Measurements from ENCODE around the gene ADCY1.

Gene ADCY1

DNA sequence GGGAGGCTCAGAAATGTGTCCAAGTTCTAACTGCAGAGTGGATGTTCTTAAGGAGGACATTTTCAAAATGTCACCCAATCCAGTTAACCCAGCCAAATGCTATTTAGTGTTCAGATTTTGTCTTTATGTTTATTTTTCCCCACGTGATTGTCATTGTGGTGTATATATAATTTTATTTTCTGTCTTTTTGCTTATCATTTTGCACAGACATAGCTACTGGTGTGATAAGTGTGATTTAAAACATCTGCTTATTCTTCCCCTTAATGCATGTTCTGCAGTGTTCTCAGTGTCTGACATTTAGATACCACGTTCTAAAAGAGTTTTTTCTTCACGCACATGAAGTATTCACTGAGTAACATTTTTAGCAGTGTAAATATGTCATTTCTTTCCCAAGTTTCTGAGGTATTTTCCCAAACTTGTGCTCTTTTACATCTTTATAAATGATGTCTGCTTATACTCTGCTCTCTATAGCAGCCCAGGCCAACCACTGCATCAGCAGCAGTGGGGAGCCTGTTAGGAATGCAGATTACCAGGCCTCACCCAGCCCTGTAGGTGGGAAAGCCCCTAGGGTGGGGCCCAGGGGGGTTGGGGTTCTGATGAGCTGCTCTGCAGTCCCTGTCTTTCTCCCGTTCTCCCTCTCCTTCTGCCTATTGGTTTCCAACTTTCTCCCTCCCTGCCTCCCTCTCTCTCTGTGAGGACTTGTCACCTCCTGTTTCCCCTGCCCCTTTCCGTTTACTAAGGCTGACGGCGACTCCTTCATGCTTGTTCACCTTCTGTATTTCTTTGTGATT is 20.8 kb downstream of the ADCY1 start:
- DNase-seq (ENCODE audit: low read depth), result no peak

DNA sequence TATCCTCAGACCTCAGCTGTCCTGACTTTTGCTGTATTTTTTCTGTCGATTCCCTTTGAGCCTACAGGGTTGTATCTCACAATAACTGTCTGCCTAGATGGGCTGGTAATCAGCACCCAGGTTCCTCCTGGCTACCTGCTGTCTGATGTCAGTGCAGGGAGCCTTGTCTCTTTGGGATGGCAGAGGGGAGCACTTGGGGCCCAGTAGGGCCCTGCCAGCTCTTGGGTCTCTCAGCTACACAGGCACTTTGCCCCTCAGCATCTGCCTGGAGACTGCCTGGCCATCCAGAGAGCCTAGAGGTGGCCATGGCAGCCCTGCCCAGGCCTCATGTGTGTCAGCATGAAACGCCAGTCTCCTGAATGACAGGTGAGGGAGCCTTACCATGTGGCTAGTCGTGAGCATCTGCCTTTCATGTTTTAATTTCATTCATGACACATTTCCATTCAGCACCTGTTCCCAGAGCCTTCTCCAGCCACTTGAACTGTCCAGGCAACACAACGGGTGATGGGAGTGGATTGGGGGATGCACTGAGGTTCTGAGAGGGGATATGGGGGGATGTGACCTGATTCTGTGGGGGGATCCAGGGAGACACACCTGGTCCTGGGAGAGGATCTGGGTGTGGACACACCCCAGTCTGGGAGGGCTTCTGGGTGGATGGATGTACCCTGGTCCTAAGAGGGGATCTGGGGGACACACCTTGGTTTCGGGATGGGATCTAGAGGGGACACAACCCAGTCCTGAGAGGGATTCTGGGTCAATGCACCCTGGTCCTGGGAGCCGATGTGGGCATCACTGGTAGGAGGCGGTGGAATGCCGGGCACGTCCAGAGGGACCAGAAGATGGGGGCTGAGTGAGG is 21.9 kb downstream of the ADCY1 start:
- DNase-seq (ENCODE audit: low read depth), result no peak

DNA sequence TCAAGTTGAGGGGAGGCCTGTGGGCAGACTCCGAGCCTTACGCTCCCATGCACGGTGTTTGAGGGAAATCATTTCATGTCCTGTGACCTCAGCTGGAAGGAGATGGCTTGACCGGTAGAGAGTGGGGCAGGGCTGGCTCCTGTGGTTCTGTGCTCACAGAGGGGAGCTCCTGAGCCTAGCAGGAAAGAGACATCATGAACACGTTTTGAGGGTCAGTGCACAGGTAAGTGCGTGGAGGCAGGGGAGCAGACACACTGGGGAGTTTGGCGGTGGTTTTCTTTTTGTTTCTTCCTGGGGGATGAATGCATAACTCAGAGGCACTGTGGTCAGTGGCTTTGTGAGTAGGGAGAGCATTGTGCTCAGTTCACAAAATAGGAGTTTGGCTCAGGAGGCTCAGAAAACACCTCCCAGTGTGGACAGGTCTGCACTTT is 22.5 kb downstream of the ADCY1 start:
- DNase-seq (ENCODE audit: low read depth), result no peak

DNA sequence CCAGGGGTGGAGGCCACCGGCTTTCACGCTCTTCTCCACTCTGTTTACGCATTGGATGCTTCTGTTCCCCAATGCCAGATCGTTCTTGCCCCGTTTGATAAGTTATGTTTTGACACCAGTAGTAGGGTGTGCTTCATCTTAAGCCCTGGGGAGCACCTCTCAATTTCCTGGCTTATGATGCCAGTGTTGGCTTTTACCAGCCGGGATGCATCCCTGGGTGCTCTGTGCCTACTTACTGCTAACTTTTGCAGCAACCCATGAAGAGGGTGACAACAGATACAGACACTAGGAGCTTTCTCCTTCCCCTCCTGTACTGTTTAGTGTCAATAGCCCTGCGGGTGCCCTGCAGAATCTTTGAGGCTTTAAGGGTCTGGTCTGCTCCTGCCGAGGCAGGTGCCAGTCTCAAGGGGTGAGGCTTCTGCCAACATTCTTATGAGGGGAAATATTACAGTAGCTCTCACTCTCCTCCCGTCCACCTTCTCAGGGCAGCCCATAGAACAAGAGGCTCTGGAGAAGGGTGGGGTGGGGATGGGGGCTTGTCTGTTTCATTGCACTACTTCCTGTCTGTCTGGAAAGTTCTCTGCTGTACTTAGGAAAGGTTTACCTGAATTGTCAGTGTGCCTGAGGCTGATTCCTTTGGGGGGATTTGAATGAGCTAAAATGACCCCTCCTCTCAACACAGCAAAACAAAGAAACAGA is 23.3 kb downstream of the ADCY1 start:
- DNase-seq (ENCODE audit: low read depth), result no peak

DNA sequence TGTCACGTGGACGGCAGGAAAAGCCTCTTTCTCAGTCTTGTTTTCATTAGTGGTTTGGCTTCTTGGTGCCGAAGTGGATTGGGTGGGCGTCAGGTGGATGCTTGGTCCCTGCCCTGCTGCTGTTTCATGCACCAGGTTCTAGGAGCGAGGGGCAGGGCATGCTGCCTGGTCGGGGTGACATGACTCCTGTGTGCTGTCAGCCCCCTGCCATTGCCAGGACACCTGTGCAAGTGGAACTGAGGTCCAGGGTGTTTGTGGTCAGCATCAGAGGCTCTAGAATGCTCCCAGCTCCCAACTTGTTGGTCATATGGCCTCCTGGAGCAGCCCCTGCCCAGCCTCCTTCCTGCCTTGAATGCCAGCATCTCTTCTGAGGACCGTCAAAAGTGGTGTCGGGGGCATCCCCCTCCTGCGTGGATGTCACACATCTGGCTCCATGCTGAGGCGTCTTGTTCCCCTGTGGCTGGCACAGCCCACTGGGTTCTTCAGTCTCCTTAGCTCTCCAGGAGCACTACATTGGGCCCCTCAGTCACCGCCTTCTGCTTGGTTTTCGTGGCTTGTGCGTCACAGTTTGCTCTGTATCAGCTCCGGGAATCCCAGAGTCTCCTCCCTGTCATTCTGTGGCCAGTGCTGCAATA is 24.8 kb downstream of the ADCY1 start:
- DNase-seq (ENCODE audit: low read depth), result no peak

DNA sequence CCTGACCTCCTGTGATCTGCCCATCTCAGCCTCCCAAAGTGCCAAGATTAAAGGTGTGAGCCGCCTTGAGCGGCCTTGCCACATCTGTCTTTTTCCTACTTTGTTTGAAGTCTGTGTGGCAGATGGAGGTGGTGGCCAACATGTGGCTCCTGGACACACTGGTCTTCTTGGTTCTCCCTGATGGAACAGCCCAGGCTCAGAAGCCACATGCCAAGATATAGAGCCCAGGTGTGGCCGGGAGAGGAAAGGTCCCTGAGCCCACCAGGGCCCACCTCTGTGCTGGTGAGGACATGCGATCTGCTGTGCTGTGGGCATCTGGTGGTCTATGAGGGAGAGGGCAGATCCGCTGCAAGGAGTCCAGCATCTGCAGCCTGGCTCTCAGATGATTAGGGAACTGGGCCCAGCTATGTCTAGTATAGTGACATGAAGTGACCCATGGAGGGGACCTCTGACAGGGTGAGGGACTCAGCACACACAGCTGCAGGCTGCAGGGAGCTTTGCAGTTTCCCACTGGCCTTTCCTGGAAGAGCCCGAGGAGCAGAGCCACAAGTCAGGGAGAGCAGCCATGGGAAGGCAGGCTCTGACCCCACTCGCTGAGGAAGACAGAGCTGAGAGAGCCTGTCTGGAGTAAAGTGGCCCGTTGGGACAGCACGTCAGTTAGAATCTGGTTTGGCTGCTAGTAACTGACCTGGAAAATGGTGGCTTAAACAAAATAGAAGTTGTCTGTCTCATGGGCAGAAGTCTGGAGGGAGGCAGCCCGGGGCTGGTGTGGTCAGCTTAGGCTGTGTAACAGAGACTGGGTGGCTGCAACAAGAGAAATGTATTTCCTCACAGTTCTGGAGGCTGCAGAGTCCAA is 25.9 kb downstream of the ADCY1 start:
- no peak for DNase-seq (ENCODE audit: low read depth)

DNA sequence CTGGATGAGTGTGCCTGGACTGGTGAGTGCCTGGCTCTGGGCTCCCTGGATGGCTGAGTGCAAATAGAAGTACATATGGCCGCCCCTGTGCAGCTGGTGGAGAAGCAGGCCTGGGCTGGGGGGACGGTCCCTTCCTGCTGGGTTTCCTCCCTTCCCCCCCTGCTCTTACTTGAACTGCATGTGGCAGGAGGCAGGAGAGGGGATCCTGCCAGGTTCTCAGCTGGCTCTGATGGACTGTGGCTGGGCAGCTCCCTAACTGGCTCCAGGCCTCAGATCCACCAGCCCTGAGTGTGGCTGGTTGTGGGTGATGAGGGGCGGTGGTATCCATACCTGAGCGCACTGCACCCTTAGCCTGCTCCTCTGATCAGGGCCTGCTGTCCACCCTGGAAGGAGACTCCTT is 26.9 kb downstream of the ADCY1 start:
- no peak for DNase-seq (ENCODE audit: low read depth)

DNA sequence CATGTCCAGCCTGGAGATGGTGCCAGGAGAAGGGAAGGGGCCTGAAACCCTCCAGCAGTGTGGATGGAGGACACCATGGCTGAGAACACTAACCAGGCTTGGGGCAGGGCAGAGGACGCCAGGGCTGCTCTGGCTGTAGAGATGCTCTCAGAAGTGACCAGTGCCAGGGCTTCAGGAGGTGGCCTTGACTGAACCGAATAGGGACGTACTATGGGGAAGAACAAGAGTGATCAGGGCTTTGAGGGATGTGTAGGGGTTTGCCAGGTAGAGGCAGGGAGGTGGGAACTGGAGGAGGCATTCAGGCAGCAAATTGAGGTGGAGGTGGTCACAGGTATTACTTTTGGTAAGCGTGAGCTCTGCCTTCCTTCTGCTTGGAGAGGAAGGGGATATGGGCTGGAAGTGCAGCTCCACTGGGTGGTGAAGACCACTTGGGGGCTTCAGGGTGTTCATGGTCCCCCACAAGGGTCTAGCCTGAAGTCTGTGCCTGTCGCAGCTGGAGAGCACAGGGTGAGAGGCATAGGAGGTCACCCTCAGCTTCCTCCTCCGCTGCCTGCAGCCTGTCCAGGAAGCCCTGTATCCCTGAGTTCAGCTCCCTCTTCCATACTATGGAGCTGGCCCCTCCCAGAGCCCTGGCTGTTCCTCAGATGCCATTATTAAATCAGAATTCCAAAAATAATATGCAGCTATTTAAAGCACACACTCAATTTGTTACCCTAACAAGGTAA is 27.8 kb downstream of the ADCY1 start:
- DNase-seq (ENCODE audit: low read depth), result no peak

DNA sequence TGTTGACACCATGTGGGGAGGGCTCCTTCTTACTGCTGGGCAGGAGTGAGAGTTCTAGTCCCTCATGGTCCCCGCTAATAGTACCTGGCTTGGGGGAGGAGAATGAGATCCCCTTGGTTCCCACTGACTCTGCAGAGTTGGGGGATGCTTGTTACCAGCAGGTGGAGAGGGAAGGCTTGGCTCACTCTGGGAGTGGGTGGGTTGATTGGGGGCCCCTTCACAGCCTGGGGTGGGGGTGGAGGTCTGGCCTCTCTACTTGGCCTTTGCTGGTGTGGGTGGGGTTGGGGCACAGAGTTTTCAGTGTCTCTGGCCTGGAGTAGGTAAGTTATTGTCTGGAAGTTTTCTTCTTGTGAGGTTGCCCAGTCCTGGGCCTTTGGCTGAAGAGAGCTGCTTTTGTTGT is 31.9 kb downstream of the ADCY1 start:
- no peak for DNase-seq (ENCODE audit: low read depth)

DNA sequence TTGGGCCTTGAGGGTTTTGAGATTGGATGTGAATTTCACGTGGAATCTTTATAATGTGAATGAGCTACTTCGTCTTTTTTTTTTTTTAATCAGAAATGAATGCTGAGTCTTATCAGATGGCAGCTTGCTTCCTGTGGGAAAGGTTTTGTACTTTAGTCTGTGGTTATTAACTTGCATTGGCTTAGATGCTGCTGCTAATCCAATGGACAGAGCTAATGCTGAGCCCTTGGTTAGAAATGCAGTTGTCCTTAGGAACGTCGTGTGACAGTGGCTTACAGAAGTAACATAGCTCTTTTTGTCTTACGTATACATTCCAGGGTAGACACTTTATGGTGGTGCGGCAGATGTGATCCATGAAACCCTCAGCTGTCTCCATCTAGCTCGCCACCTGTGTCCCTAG is 32.8 kb downstream of the ADCY1 start:
- no peak for DNase-seq (ENCODE audit: low read depth)

DNA sequence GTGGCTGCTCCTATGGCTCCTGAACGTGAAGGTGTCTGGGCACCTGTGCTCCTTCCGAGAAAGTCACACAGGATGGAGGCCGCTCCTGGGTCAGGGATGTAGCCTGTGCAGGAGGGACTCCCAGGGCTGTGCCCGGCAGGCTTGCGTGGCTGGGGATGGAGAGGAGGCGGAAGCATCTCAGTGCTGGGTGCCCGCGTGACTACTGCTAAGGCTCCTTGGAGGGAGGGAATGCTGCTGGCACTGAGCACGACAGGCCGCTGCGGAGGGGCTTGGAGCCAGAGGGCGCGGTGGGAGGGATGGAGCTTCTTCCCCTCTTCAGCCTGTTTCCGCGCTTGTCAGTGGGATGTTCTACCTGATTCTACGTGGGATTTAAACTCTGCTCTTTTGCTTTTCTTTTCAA is 35.0 kb downstream of the ADCY1 start:
- no peak for DNase-seq (ENCODE audit: low read depth)

DNA sequence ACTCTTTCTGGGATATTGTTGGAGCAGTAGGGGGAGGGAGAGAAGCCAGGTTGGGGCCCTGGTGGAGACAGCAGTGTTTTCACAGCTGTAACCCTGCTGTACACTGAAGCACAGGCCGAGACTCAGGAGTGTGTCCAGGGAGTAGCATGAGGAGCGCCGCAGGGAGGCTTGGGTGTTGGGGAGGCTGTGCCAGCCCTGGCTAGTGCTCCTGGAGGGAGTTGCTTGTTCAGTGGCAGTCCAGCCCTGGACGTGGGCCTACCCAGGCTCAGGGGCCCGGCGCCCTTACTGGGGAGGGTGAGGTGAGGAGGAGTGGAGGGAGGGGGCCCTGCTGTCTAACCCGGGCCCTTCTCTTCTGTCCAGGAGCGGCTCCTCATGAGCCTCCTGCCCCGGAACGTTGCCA is 35.9 kb downstream of the ADCY1 start:
- DNase-seq (ENCODE audit: low read depth), result no peak

DNA sequence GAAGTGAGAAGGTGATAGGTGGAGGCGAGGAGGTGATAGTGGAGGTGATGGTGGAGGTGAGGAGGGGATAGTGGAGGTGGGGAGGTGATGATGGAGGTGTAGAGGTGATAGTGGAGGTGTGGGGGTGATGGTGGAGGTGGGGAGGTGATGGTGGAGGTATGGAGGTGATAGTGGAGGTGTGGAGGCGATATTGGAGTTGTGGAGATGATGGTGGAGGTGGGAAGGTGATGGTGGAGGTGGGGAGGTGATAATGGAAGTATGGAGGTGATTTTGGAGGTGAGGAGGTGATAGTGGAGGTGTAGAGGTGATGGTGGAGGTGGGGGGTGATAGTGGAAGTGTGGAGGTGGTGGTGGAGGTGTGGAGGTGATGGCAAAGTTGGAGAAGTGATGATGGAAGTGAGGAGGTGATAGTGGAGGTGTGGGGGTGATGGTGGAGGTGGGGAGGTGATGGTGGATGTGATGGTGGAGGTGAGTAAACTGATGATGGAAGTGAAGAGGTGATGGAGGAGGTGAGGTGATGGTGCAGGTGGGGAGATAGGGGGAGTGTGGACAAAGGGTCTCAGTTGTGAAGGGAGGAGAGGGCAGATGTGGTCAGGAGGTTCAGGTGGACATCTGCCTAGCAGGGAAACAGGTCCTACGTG is 36.6 kb downstream of the ADCY1 start:
- DNase-seq (ENCODE audit: low read depth), result no peak

DNA sequence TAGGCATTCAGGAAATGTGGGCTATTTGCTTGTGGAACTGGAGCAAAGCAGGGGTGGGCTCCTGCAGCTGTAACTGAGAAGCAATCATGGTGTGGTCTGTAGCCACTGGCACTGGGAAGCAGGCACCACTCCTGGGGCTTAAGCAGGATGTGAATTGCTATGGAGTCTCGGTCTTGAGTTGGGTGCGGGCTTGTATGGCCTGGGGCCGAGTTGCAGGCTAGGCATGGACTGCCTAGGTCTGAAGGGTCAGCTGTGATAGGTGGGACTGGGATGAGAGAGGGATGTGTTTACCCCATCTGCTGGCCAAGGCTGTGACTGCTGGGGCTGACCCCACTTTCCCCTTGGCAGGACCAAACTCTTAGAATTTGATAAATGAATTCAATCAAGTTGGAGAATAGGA is 43.0 kb downstream of the ADCY1 start:
- DNase-seq (ENCODE audit: low read depth), result no peak

DNA sequence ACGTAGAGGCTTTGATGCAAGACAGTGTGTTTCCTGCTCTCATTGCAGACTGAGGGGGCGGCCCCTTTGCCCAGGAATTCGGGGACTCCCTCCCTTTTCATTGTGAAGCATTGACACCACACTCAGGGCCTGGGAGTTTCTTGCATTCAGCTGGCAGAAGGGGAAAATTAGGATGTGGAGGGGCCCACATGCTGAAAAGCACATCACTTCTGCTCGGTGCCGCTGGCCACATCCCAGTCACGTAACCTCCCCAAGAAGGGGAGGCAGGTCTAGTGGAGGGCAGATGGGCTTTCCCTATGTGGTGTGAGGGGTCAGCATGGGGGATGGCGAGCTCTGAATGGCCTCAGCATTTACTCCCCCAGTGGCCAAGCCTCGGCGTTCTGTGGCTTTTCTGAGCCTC is 47.9 kb downstream of the ADCY1 start:
- no peak for DNase-seq (ENCODE audit: low read depth)

DNA sequence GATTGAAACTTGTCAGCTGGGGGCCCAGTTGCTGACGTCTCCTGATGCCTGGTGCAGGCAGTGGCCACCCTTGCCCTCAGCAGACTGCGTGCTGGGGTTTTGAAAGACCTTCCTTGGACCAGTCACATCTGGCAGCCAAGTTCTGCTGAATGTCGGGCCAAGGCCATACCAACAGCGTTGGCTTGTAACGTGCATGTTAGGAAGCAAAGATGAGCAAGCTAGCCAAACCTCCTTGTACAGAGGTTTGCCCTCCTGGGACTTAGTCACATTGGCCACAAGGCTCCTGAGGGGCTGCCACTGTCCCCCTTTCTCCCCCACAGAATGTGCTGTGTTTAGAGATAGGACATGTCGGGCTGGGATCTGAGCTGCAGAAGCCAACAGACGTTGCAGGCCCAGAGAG is 49.0 kb downstream of the ADCY1 start:
- DNase-seq (ENCODE audit: low read depth), result no peak

DNA sequence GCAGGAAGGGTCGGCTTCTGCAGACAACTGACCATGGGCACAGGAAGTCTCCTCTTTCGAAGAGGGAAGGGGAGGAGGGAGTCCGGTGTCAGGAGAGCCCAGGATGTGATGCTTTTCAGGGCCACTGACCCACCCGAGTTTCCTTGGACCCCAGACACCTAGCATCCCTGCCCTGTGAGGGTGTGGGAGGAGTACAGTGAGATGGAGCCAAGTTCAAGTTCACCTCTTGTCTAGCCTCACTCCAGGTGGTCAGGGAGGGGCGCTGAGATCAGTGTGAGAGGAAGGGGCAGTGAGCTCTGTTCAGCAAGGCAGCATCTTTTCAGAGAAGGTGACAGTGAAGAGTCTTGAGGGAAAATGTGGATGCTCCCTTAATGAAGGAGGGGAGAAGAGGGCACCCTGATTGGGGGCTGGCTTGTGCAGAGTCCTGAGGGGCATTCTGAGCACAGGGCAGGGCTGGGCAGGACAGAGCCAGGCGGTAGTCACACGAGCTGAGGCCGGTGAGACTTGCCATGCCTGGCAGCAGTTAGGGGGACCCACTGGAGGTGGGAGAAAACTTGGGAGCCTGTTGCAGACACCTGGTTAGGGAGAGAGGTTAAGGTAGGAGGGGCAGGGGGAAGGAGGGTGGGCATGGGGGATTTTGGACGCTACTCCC is 49.7 kb downstream of the ADCY1 start:
- no peak for DNase-seq (ENCODE audit: low read depth)

DNA sequence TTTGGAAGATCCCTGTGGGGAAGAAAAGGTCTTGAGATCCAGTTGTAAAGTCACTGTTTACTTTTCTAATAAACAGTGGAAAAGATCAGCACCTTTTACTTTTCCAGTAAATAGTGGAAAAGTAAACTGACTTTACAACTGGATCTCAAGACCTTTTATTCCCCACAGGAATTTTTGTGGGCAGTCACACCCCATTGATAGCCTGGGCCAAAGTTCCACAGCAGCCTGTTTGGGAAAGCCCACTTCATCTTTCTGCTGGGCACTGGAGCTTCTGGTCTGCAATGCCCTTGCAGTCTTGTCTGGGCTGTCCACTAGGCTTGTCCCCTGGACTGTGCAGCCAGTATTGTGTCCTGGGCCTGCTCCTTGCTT is 50.2 kb downstream of the ADCY1 start:
- no peak for DNase-seq (ENCODE audit: low read depth)

DNA sequence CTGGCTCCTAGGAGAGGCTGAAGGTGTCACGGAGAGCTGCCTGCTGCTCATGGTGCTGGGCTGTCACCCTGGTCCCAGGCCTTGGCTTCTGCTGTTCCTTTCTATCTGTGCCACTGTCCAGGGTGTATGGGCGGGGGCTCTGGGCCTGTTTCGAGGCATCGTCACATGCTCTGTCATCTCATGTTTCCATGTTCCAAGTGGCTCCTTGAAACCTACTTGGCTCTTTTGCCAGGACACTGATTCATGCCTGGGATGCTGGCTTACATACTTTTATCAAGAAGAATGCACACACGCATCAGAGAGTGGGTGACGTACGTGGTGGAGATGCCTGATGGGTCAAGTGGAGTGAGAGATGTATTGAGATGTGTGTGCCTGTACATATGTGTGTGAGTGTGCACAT is 50.9 kb downstream of the ADCY1 start:
- no peak for DNase-seq (ENCODE audit: low read depth)

Data from iris pigment epithelial cell (primary cell).